CD14-positive monocyte (primary cell): ENCODE results near the gene A4GALT. TPM values are rescaled to one million over a fixed set of nuclear protein-coding genes. Genes with fewer than 3 reads are reported as not detected.
"Not testable (repeated sequence)": the region's sequence is repeated elsewhere in the genome, so short reads cannot be mapped to it uniquely, and the experiment has no call there.

Source experiments
- DNase-seq, 3 donors: peaks; one replicate each; pipeline ENCODE4 v3.0.0-alpha.2; 2011 to 2022
- H2AFZ ChIP-seq: 2 replicates; pipeline ENCODE4 v1.6.0; 2012; ENCODE audit warnings: mild to moderate bottlenecking, low read depth, low read length, inconsistent platforms; ENCODE audit not compliant: insufficient read depth, poor library complexity, severe bottlenecking
- H3K27ac ChIP-seq, 2 donors: 1 replicate in 1 of 2; 2 replicates in 1 of 2; pipeline ENCODE4 v1.5.1; 2012 to 2013; ENCODE audit warnings: low read length in 2 of 2, control low read depth in 1 of 2, inconsistent platforms in 1 of 2, low read depth in 1 of 2, mild to moderate bottlenecking in 1 of 2
- H3K27me3 ChIP-seq, 2 donors: one replicate each; pipeline versions ENCODE4 v1.6.0 to v1.6.1; 2011 to 2013; ENCODE audit warnings: low read length in 2 of 2; ENCODE audit not compliant: control insufficient read depth in 2 of 2, insufficient read depth in 2 of 2
- H3K36me3 ChIP-seq, 2 donors: replicated peaks in 1 of 2; 1 replicate in 1 of 2; 2 replicates in 1 of 2; pipeline versions ENCODE4 v1.5.1 to v1.6.1; 2012 to 2013; ENCODE audit warnings: low read length in 2 of 2, control low read depth in 1 of 2, inconsistent platforms in 1 of 2, mild to moderate bottlenecking in 1 of 2; ENCODE audit not compliant: insufficient read depth in 2 of 2, control insufficient read depth in 1 of 2
- H3K4me1 ChIP-seq, 2 donors: 1 replicate in 1 of 2; 2 replicates in 1 of 2; pipeline versions ENCODE4 v1.5.1 to v1.6.1; 2012 to 2013; ENCODE audit warnings: low read length in 2 of 2, control low read depth in 1 of 2, inconsistent platforms in 1 of 2, mild to moderate bottlenecking in 1 of 2, moderate library complexity in 1 of 2; ENCODE audit not compliant: insufficient read depth in 2 of 2, control insufficient read depth in 1 of 2
- H3K4me2 ChIP-seq: replicated peaks from 2 replicates; pipeline ENCODE3; 2012; ENCODE audit warnings: low read length, moderate library complexity, mild to moderate bottlenecking; ENCODE audit not compliant: poor library complexity, severe bottlenecking; ENCODE audit errors: extremely low read depth
- H3K4me3 ChIP-seq, 3 experiments: fragments of 200-600 bp in 1 of 3; sonication (generic) in 1 of 3; replicated peaks in 1 of 3; 1 replicate in 2 of 3; 2 replicates in 1 of 3; pipeline ENCODE4 v1.5.1; 2011 to 2013; ENCODE audit warnings: low read length in 3 of 3, mild to moderate bottlenecking in 3 of 3, control low read depth in 2 of 3, low read depth in 2 of 3, inconsistent platforms in 1 of 3, moderate library complexity in 1 of 3
- H3K79me2 ChIP-seq: 2 replicates; pipeline ENCODE4 v1.6.0; 2012; ENCODE audit warnings: mild to moderate bottlenecking, control low read depth, inconsistent platforms, low read length, moderate library complexity; ENCODE audit not compliant: insufficient read depth
- H3K9ac ChIP-seq: 2 replicates; pipeline ENCODE4 v1.6.0; 2017; ENCODE audit warnings: low read length, mild to moderate bottlenecking; ENCODE audit not compliant: insufficient read depth, poor library complexity, severe bottlenecking
- H3K9me3 ChIP-seq, 2 donors: replicated peaks in 1 of 2; 1 replicate in 1 of 2; 2 replicates in 1 of 2; pipeline versions ENCODE4 v1.5.1 to v1.6.1; 2012 to 2013; ENCODE audit warnings: low read length in 2 of 2, control low read depth in 1 of 2; ENCODE audit not compliant: control insufficient read depth in 1 of 2, insufficient read depth in 1 of 2
- H4K20me1 ChIP-seq: 2 replicates; pipeline ENCODE4 v1.6.0; 2012; ENCODE audit warnings: mild to moderate bottlenecking, low read length, control low read depth, moderate library complexity; ENCODE audit not compliant: insufficient read depth
- H3K27ac Mint-ChIP-seq, 7 donors: one replicate each; pipeline ENCODE4 v1.8.0; 2020; ENCODE audit warnings: mild to moderate bottlenecking in 7 of 7, mixed read lengths in 7 of 7, moderate library complexity in 6 of 7, inconsistent platforms in 2 of 7
- H3K27me3 Mint-ChIP-seq, 3 donors: one replicate each; pipeline ENCODE4 v1.8.0; 2021 to 2022; ENCODE audit warnings: low read depth in 3 of 3, mild to moderate bottlenecking in 3 of 3, mixed read lengths in 3 of 3, moderate library complexity in 3 of 3, inconsistent platforms in 1 of 3
- H3K36me3 Mint-ChIP-seq, 2 donors: one replicate each; pipeline ENCODE4 v1.8.0; 2020; ENCODE audit warnings: mixed read lengths in 2 of 2, inconsistent platforms in 1 of 2, mild to moderate bottlenecking in 1 of 2
- H3K4me1 Mint-ChIP-seq: one replicate; pipeline ENCODE4 v1.8.0; 2020; ENCODE audit warnings: mild to moderate bottlenecking, mixed read lengths
- H3K4me3 Mint-ChIP-seq, 2 donors: one replicate each; pipeline ENCODE4 v1.8.0; 2020; ENCODE audit warnings: mild to moderate bottlenecking in 2 of 2, mixed read lengths in 2 of 2, moderate library complexity in 1 of 2
- H3K9me3 Mint-ChIP-seq, 7 donors: one replicate each; pipeline ENCODE4 v1.8.0; 2020 to 2022; ENCODE audit warnings: mixed read lengths in 7 of 7, mild to moderate bottlenecking in 6 of 7, moderate library complexity in 6 of 7, inconsistent platforms in 2 of 7
- CTCF ChIP-seq: fragments of 200-600 bp; IDR thresholded peaks from one replicate; pipeline ENCODE4 v1.8.0; 2022; ENCODE audit warnings: antibody characterized with exemption, mild to moderate bottlenecking
- WGBS: methylation state at CpG from one replicate; pipeline ENCODE4 v1.1.5; 2013; ENCODE audit warnings: missing lambda C conversion rate; ENCODE audit not compliant: insufficient coverage; 5-methylcytosine and 5-hydroxymethylcytosine counted together
- intact Hi-C, 2 donors: fragments of 100-400 bp; cut with micrococcal nuclease; formaldehyde crosslinking; loops; one replicate each; pipeline versions ENCODE4 v1.15.0 to v1.15.1; 2023
- polyA plus RNA-seq, 3 donors: library from polyadenylated mRNA; depleted of rRNA in 1 of 3; unstranded in 2 of 3; stranded (reverse) in 1 of 3; fragments of 300-500 nt in 2 of 3; fragments of >200 nt in 1 of 3; fragmentation: Illumina TruSeq in 2 of 3; gene quantifications; 1 replicate in 2 of 3; 2 replicates in 1 of 3; pipeline ENCODE4 v1.2.3, GENCODE V29; 2012 to 2021

The A4GALT gene
- polyA plus RNA-seq, 3 donors: not detected

DNA sequence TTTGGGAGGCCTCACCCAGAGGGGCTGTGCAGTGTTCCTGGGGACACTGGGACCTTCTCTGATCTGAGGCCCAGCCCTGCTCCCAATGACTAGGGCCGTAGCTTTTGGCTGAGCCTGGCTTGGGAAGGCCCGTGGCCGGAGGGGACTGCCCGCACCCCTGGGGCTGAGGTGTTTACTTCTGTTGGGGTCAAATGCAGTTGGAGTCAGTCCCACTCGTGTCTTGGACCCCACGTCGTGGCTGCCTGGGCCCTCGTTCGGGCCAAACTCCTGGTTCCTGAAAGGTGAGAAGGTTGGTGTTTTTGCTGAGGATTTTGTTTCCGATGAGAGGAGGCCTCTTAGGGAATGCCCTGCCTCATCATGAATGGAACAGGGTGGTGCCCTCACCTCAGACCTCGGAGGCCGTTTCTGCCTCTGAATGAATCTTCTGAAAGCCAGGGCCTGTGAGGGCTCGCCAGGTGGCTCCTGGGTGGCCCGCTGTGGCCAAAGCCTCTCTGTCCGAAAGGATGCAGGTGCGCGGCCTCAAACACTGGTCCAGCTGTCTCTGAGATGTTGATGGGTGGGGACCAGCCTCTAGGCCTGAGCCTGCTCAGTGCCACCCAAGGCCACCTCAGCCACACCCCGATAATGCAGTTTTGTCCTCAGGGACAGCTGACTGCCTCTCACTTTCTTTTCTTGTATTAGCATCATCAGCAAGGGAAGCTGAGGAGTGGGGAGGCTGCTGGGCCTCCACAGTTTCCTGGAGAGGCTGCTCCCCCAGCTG, 40.3 kb upstream of the A4GALT start:
- no peak for TF ChIP-seq CTCF

GRCh38 chr22:42758931-42759629, 38.4 kb upstream of the A4GALT start:
- no peaks in the 10 kb centered on the region for H3K36me3 ChIP-seq
- TF ChIP-seq CTCF: no peak
- no peak overlapping the region for H3K4me2 ChIP-seq
- WGBS: 83% methylated on average over 9 of the region's 23 CpGs
- no peak overlapping the region for H3K27ac Mint-ChIP-seq
- H3K4me3 Mint-ChIP-seq: no peak overlapping the region
- no peaks in the 10 kb centered on the region for H3K27me3 ChIP-seq
- peaks cover 40% of the 10 kb centered on the region for H3K4me1 Mint-ChIP-seq
- H3K4me1 ChIP-seq: peaks cover 4 to 20% of the 10 kb centered on the region in 2 donors
- no peaks in the 10 kb centered on the region for H3K9me3 Mint-ChIP-seq
- intact Hi-C loops: no loop called here
- H3K36me3 Mint-ChIP-seq: no peaks in the 10 kb centered on the region
- no peak for DNase-seq
- no peaks in the 10 kb centered on the region for H3K79me2 ChIP-seq
- H4K20me1 ChIP-seq: no peaks in the 10 kb centered on the region
- no peak overlapping the region for H2AFZ ChIP-seq
- no peak overlapping the region for H3K4me3 ChIP-seq
- H3K27ac ChIP-seq: no peak overlapping the region
- no peaks in the 10 kb centered on the region for H3K9me3 ChIP-seq
- H3K9ac ChIP-seq: no peak overlapping the region
- peaks cover 4 to 8% (median 7%) of the 10 kb centered on the region in 3 donors for H3K27me3 Mint-ChIP-seq

More for the DNA sequence above, 40.3 kb upstream of the A4GALT start:
- Histone ChIP-seq H3K4me1 (peaks cover under 1 to 5% of the 10 kb centered on the region in 2 donors), H3K4me3 (no peak overlapping the region), H3K27me3 (no peaks in the 10 kb centered on the region), H3K36me3 (no peaks in the 10 kb centered on the region), H3K9me3 (no peaks in the 10 kb centered on the region), H3K9ac (no peak overlapping the region), H4K20me1 (no peaks in the 10 kb centered on the region), H3K4me2 (no peak overlapping the region), H3K79me2 (no peaks in the 10 kb centered on the region), H2AFZ (no peak overlapping the region), H3K27ac (no peak overlapping the region)
- H3K27me3 Mint-ChIP-seq: peaks cover 4 to 6% (median 5%) of the 10 kb centered on the region in 3 donors
- peaks cover 21% of the 10 kb centered on the region for H3K4me1 Mint-ChIP-seq
- no peaks in the 10 kb centered on the region for H3K36me3 Mint-ChIP-seq
- no peak overlapping the region for H3K4me3 Mint-ChIP-seq
- 89% methylated on average over 10 of the region's 18 CpGs for WGBS
- H3K9me3 Mint-ChIP-seq: no peaks in the 10 kb centered on the region
- DNase-seq: no peak
- no peak overlapping the region for H3K27ac Mint-ChIP-seq
- intact Hi-C loops: no loop called here

GRCh38 chr22:42755553-42755952, 34.9 kb upstream of the A4GALT start:
- Histone ChIP-seq H3K4me1 (peaks cover 16 to 41% of the 10 kb centered on the region in 2 donors), H3K27ac (peak overlapping the region in 1 of 2 donors; percentile 47)
- intact Hi-C loops, H3K36me3 ChIP-seq, H3K27me3 ChIP-seq, H3K36me3 Mint-ChIP-seq, H3K4me3 ChIP-seq, H3K79me2 ChIP-seq, H3K9me3 Mint-ChIP-seq, H2AFZ ChIP-seq, H3K27me3 Mint-ChIP-seq, H3K9ac ChIP-seq, H3K4me2 ChIP-seq, H4K20me1 ChIP-seq, H3K4me3 Mint-ChIP-seq, H3K9me3 ChIP-seq: not testable (repeated sequence)
- peak; percentile 12 to 71 (median 52) for DNase-seq
- H3K27ac Mint-ChIP-seq: peak overlapping the region; percentile 8 to 92 (median 86)
- H3K4me1 Mint-ChIP-seq: peaks cover 63% of the 10 kb centered on the region
- WGBS: no CpG with 5 or more reads among the region's 5 CpGs
